Upper lobe of right lung (tissue), 1 donor: Measurements from ENCODE around the gene CUX1. TPM values are rescaled to one million over a fixed set of nuclear protein-coding genes. Genes with fewer than 3 reads are reported as not detected.

Source experiments
- ATAC-seq: fragments of 200-7000 bp; cut with Tn5 transposase; one replicate; pipeline ENCODE4 v1.9.1; 2020; ENCODE audit warnings: mild to moderate bottlenecking, moderate library complexity
- DNase-seq: peaks from one replicate; pipeline ENCODE4 v3.0.0-alpha.2; 2020
- H3K27ac ChIP-seq: fragments of 200-600 bp; one replicate; pipeline ENCODE4 v1.8.0; 2022
- H3K27me3 ChIP-seq: fragments of 200-600 bp; one replicate; pipeline ENCODE4 v1.8.0; 2022; ENCODE audit warnings: mild to moderate bottlenecking
- H3K36me3 ChIP-seq: fragments of 200-600 bp; one replicate; pipeline ENCODE4 v1.8.0; 2022
- H3K4me1 ChIP-seq: fragments of 200-600 bp; one replicate; pipeline ENCODE4 v1.8.0; 2022
- H3K4me3 ChIP-seq: fragments of 200-600 bp; one replicate; pipeline ENCODE4 v1.8.0; 2022; ENCODE audit warnings: mild to moderate bottlenecking
- H3K9me3 ChIP-seq: fragments of 200-600 bp; one replicate; pipeline ENCODE4 v1.8.0; 2022
- CTCF ChIP-seq: fragments of 200-600 bp; IDR thresholded peaks from one replicate; pipeline ENCODE4 v1.8.0; 2022; ENCODE audit warnings: antibody characterized with exemption
- intact Hi-C: fragments of 100-400 bp; cut with DNase I; formaldehyde crosslinking; loops from one replicate; pipeline ENCODE4 v1.11.0; 2022
- total RNA-seq: library from RNA; stranded (reverse); fragmentation: NEBNext Ultra II Directional; extraction: Animal tissue kit (Norgen Biotek cat#: 25700); gene quantifications from one replicate; pipeline ENCODE4 v1.2.1, GENCODE V29; 2021
- donor health status: DM: no; HTN: yes; CAD: no; lungs with severe emphysema.

Gene CUX1
- total RNA-seq, 1 donor from 2014 or later: 132 TPM

GRCh38 chr7:102082693-102083368, 265.4 kb downstream of the CUX1 start:
- no peaks in the 10 kb centered on the region for H3K27me3 ChIP-seq
- no peak for DNase-seq
- no peaks in the 10 kb centered on the region for H3K4me1 ChIP-seq
- intact Hi-C loops: no loop called here
- H3K4me3 ChIP-seq: no peak overlapping the region
- no peaks in the 10 kb centered on the region for H3K36me3 ChIP-seq
- H3K27ac ChIP-seq: no peak overlapping the region
- no peaks in the 10 kb centered on the region for H3K9me3 ChIP-seq
- no peak for ATAC-seq
- no peak for TF ChIP-seq CTCF

GRCh38 chr7:102085218-102085772, 267.9 kb downstream of the CUX1 start:
- Histone ChIP-seq H3K27me3 (no peaks in the 10 kb centered on the region), H3K4me1 (no peaks in the 10 kb centered on the region), H3K4me3 (no peak overlapping the region), H3K9me3 (no peaks in the 10 kb centered on the region), H3K27ac (no peak overlapping the region), H3K36me3 (no peaks in the 10 kb centered on the region)
- ATAC-seq (no peak), DNase-seq (no peak)
- no peak for TF ChIP-seq CTCF
- intact Hi-C loops: no loop called here

DNA sequence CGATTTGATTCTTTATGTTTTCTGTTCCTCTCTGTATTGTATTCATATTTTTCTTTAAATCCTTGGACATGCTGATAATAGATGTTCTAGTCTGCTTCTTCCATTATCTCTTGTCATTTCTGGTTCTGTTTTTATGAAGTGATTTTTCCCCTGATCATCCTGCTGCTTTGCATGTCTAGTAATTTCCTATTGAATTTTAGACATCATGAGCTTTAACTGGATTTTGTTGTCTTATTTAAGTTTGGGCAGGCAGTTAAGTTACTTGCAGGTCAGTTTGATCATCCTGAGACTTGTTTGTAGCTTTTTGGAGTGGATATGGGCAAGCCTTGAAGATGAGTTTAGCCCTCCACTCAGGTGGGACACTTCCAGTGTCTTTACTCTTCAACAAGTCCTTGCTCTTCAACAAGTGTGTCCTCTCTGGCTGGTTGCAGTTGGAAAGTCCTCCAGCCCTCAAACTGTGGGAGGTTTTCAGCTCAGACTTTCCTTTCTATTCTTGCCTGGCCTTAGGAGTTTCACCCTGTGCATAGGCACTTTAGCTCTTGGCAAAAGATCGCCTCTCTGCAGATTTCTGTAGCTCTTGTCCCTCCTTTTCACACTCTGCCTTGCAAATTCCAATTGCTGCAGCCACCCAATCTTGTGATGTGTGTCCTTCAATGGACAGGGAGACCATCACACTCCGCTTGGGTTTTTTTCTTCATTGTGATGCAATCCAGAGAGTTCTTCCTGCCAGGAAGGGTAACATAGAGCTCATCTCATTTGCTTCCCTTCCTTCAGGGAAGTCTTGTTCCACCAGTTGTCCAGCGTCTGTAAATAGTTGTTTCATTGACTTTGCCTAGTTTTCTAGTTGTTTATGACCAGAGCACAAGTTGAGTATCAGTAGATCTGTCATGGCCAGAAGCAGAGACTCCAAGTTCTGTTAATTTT, 272.0 kb downstream of the CUX1 start:
- TF ChIP-seq CTCF: no peak
- Histone ChIP-seq H3K27me3 (no peaks in the 10 kb centered on the region), H3K4me3 (no peak overlapping the region), H3K36me3 (no peaks in the 10 kb centered on the region), H3K9me3 (no peaks in the 10 kb centered on the region), H3K27ac (no peak overlapping the region), H3K4me1 (no peaks in the 10 kb centered on the region)
- no peak for DNase-seq
- intact Hi-C loops: no loop called here
- ATAC-seq: no peak

- peak; percentile 19 for DNase-seq
Observed at GRCh38 chr7:102093599-102094315, 276.3 kb downstream of the CUX1 start.

More at GRCh38 chr7:102093599-102094315, 276.3 kb downstream of the CUX1 start:
- H3K27me3 ChIP-seq: no peaks in the 10 kb centered on the region
- no peaks in the 10 kb centered on the region for H3K4me1 ChIP-seq
- TF ChIP-seq CTCF: no peak
- intact Hi-C loops: no loop called here
- no peak overlapping the region for H3K4me3 ChIP-seq
- ATAC-seq: peak; percentile 64
- peaks cover 10% of the 10 kb centered on the region for H3K36me3 ChIP-seq
- no peak overlapping the region for H3K27ac ChIP-seq
- no peaks in the 10 kb centered on the region for H3K9me3 ChIP-seq
